Left renal pelvis (tissue), 4 donors: ENCODE measurements around the gene CRELD1. TPM values are rescaled to one million over a fixed set of nuclear protein-coding genes. Genes with fewer than 3 reads are reported as not detected.
A peak's percentile ranks its signal among the peaks of the same experiment; 100 is the strongest.

Source experiments
- DNase-seq, 4 donors: peaks; one replicate each; pipeline ENCODE4 v3.0.0-alpha.2; 2013; ENCODE audit warnings: low read depth in 4 of 4, low spot score in 3 of 4
- polyA plus RNA-seq, 4 donors: library from polyadenylated mRNA; unstranded; fragments of 120-200 nt; gene quantifications; one replicate each; pipeline ENCODE4 v1.2.1, GENCODE V29; 2013; ENCODE audit not compliant: insufficient read length in 4 of 4

CRELD1 gene
- polyA plus RNA-seq, 4 donors, result 44.9 to 77.3 (median 54.0) TPM

- no peak for DNase-seq
Observed at GRCh38 chr3:9903238-9903624, 30.4 kb upstream of the CRELD1 start.

- DNase-seq, result no peak
Observed at GRCh38 chr3:9903904-9904303, 29.7 kb upstream of the CRELD1 start.

- DNase-seq, result no peak
Observed at GRCh38 chr3:9906480-9906879, 27.2 kb upstream of the CRELD1 start.

- no peak for DNase-seq
Observed at GRCh38 chr3:9908286-9908685, 25.3 kb upstream of the CRELD1 start.

GRCh38 chr3:9909221-9910013 is 24.2 kb upstream of the CRELD1 start:
- DNase-seq, result no peak

GRCh38 chr3:9911863-9912262 is 21.8 kb upstream of the CRELD1 start:
- no peak for DNase-seq

GRCh38 chr3:9912294-9912935 is 21.2 kb upstream of the CRELD1 start:
- DNase-seq, result no peak

- DNase-seq, result no peak
Observed at GRCh38 chr3:9913601-9914000, 20.0 kb upstream of the CRELD1 start.

GRCh38 chr3:9914011-9914410 is 19.6 kb upstream of the CRELD1 start:
- DNase-seq, result no peak

GRCh38 chr3:9914559-9915253 is 18.9 kb upstream of the CRELD1 start:
- DNase-seq, result no peak

- DNase-seq, result peak in 1 of 4 donors; percentile 50
Observed at GRCh38 chr3:9915254-9916141, 18.1 kb upstream of the CRELD1 start.

- DNase-seq, result no peak
Observed at GRCh38 chr3:9916346-9916733, 17.3 kb upstream of the CRELD1 start.

- peak in 2 of 4 donors; percentile 66 to 67 for DNase-seq
Observed at GRCh38 chr3:9916734-9917680, 16.6 kb upstream of the CRELD1 start, which contains the start of gene IL17RC. IL17RC (plus strand) TSS chr3:9917098; CDS start chr3:9917316, 218 bp downstream.

GRCh38 chr3:9917820-9918219 is 15.8 kb upstream of the CRELD1 start:
- no peak for DNase-seq

- no peak for DNase-seq
Observed at GRCh38 chr3:9918261-9919038, 15.2 kb upstream of the CRELD1 start.

- no peak for DNase-seq
Observed at GRCh38 chr3:9928158-9928557, 5.5 kb upstream of the CRELD1 start.

GRCh38 chr3:9930804-9931418 is 2.7 kb upstream of the CRELD1 start:
- DNase-seq, result no peak

GRCh38 chr3:9932535-9932842 is 1.1 kb upstream of the CRELD1 start:
- DNase-seq, result no peak
